ENCODE results near the gene PDHX. TPM values are rescaled to one million over a fixed set of nuclear protein-coding genes. Genes with fewer than 3 reads are reported as not detected.
A peak's percentile ranks its signal among the peaks of the same experiment; 100 is the strongest.

Gene PDHX
- total and polyA plus RNA-seq, 2 of the 4 experiments (the other 2 are of a cell fraction): 19.8 to 26.7 TPM

- peak overlapping the region; percentile 88; the same call in 1 of the 2 replicates for H3K4ac ChIP-seq (ENCODE audit: low read depth, low read length)
- no peaks in the 10 kb centered on the region for H4K20me1 ChIP-seq (ENCODE audit: insufficient read depth, low read length)
- no TSS peak for BruUV-seq (replicated peaks)
- peaks cover 23% of the 10 kb centered on the region for H3K4me1 ChIP-seq (ENCODE audit: control insufficient read depth, insufficient read depth, low read length)
- peak overlapping the region; percentile 78 for H3K27ac ChIP-seq (ENCODE audit: insufficient read depth, low read length)
- H3K36me3 ChIP-seq (ENCODE audit: control insufficient read depth, insufficient read depth, low read length): peaks cover 6% of the 10 kb centered on the region
- H2BK15ac ChIP-seq (ENCODE audit: low read depth, low read length): peak overlapping the region; percentile 94
- dilution Hi-C loops (cut with HindIII; ENCODE audit: low sequenced_read_pairs, unreplicated experiment): no loop called here
- peak overlapping the region; percentile 47; the same call in 1 of the 2 replicates for H3K4me2 ChIP-seq (ENCODE audit: low read depth, low read length)
- ChIA-PET POLR2A (ENCODE audit: unreplicated experiment) (no interaction called here), CTCF (interaction anchor here (0.9 kb wide), 1 partner anchor 27 kb away, joined by 3 read pairs; no protein-coding TSS in a partner anchor)
- DNase-seq (no peak), ATAC-seq (ENCODE audit: low read depth) (no peak)
- H3K9me3 ChIP-seq (ENCODE audit: control insufficient read depth, insufficient read depth, low read length): no peaks in the 10 kb centered on the region
- H4K91ac ChIP-seq (ENCODE audit: insufficient read depth, low read depth, low read length): peak overlapping the region; percentile 95
- peak overlapping the region; percentile 97 for H2BK120ac ChIP-seq (ENCODE audit: low read depth, low read length)
- peaks cover 22 to 32% of the 10 kb centered on the region in 2 experiments for H3K79me1 ChIP-seq (ENCODE audit: low read depth in 1 of 2, low read length in 2 of 2)
- intact Hi-C loops (cut with micrococcal nuclease): loop anchor here (5.0 kb wide), 1 partner anchor 217 kb away; no protein-coding TSS in a partner anchor
- peak overlapping the region; percentile 91 for H2BK5ac ChIP-seq (ENCODE audit: low read depth, low read length, poor library complexity, severe bottlenecking)
- H2AFZ ChIP-seq (replicated peaks; ENCODE audit: low read length, poor library complexity): no peak overlapping the region
- WGBS, 2 experiments (ENCODE audit: extremely low coverage in 2 of 2, insufficient read length in 1 of 2): 100% methylated on average over 1 of the region's 3 CpGs; no CpG with 5 or more reads in 1 of the 2 experiments
- peak overlapping the region; percentile 70 for H2BK20ac ChIP-seq (ENCODE audit: low read depth, low read length)
- peak overlapping the region; percentile 86 to 96 for H4K8ac ChIP-seq (ENCODE audit: low read depth in 2 of 2, low read length in 2 of 2)
- H3K27me3 ChIP-seq (ENCODE audit: control insufficient read depth, insufficient read depth, low read length): no peaks in the 10 kb centered on the region
- peak overlapping the region; percentile 61; the same call in 1 of the 2 replicates for H4K5ac ChIP-seq (ENCODE audit: low read depth, low read length)
- peaks cover 9% of the 10 kb centered on the region for H3K9me1 ChIP-seq (ENCODE audit: insufficient read depth, low read length)
- H3K23ac ChIP-seq (ENCODE audit: low read depth, low read length): peak overlapping the region; percentile 4
- peak overlapping the region; percentile 99 for H3K18ac ChIP-seq (ENCODE audit: low read depth, low read length)
- peak overlapping the region; percentile 81 for H2AK5ac ChIP-seq (ENCODE audit: low read depth, low read length)
- H3K56ac ChIP-seq (ENCODE audit: extremely low read depth, insufficient read depth, low read length): peak overlapping the region; percentile 84
- in situ Hi-C loops (cut with MboI; ENCODE audit: low sequenced_read_pairs): no loop called here
- H2AK9ac ChIP-seq (replicated peaks; ENCODE audit: low read depth, low read length, poor library complexity): no peak overlapping the region
- peak overlapping the region; percentile 12 for H3K14ac ChIP-seq (replicated peaks; ENCODE audit: low read depth, low read length)
- H3K9ac ChIP-seq (ENCODE audit: low read depth, low read length): peak overlapping the region; percentile 49; the same call in 1 of the 2 replicates
- TF ChIP-seq RFX5 (IDR thresholded peaks at IDR 0.05; ENCODE audit: low read depth, low read length) (no peak), FOS (IDR thresholded peaks at IDR 0.05; ENCODE audit: low read depth, low read length) (no peak)
- H3K4me3 ChIP-seq (ENCODE audit: insufficient read depth, low read depth, low read length): no peak overlapping the region
Measured at GRCh38 chr11:34975482-34975881, 59.1 kb downstream of the PDHX start.
